Ovary (tissue), 9 donors: ENCODE data around the gene NAV1. TPM values are rescaled to one million over a fixed set of nuclear protein-coding genes. Genes with fewer than 3 reads are reported as not detected.
"Not testable (repeated sequence)": the region's sequence is repeated elsewhere in the genome, so short reads cannot be mapped to it uniquely, and the experiment has no call there.

Experiments
- DNase-seq, 5 donors: peaks; one replicate each; pipeline ENCODE4 v3.0.0-alpha.2; 2019 to 2020
- H3K27ac ChIP-seq, 2 donors: fragments of 200-600 bp; one replicate each; pipeline versions ENCODE4 v1.5.1 to v1.8.0; 2019 to 2022
- H3K27me3 ChIP-seq: fragments of 200-600 bp; one replicate; pipeline ENCODE4 v1.8.0; 2022
- H3K36me3 ChIP-seq: fragments of 200-600 bp; sonication (generic); one replicate; pipeline ENCODE4 v1.5.1; 2019
- H3K4me1 ChIP-seq: one replicate; pipeline ENCODE4 v1.8.1; 2013; ENCODE audit warnings: mild to moderate bottlenecking, moderate library complexity; ENCODE audit not compliant: insufficient read depth
- H3K4me3 ChIP-seq: fragments of 200-600 bp; sonication (generic); one replicate; pipeline ENCODE4 v1.5.1; 2017
- H3K9me3 ChIP-seq, 2 donors: fragments of 200-600 bp in 1 of 2; sonication (generic) in 1 of 2; one replicate each; pipeline versions ENCODE4 v1.5.1 to v1.8.1; 2013 to 2019; ENCODE audit warnings: mild to moderate bottlenecking in 1 of 2, moderate library complexity in 1 of 2
- EP300 ChIP-seq: sonication (generic); formaldehyde crosslinking; IDR thresholded peaks from one replicate; pipeline ENCODE4 v1.6.1; 2017; ENCODE audit warnings: antibody characterized with exemption
- POLR2A ChIP-seq: fragments of 450-650 bp; IDR thresholded peaks from one replicate; pipeline ENCODE4 v1.6.1; 2017; ENCODE audit warnings: antibody characterized with exemption, mild to moderate bottlenecking, moderate library complexity
- WGBS, 3 donors: extraction: QIAGEN DNeasy Blood & Tissue Kit in 1 of 3; methylation state at CpG; one replicate each; pipeline versions ENCODE4 v1.1.5 to v1.1.7; 2013 to 2017; 5-methylcytosine and 5-hydroxymethylcytosine counted together
- intact Hi-C, 4 donors: fragments of 100-400 bp; cut with DNase I; formaldehyde crosslinking; loops; one replicate each; pipeline versions ENCODE4 v1.11.0 to v1.15.1; 2022 to 2023
- polyA plus RNA-seq, 2 donors: library from polyadenylated mRNA; stranded (reverse); fragments of 200-250 nt in 1 of 2; fragments of 350-450 nt in 1 of 2; fragmentation: Illumina TruSeq in 1 of 2; extraction: RNeasy Lipid Tissue Mini Kit (QIAGEN cat#74804) in 1 of 2; gene quantifications; one replicate each; pipeline ENCODE4 v1.2.3, GENCODE V29; 2013 to 2014
- total RNA-seq, 7 donors: library from RNA; depleted of rRNA in 2 of 7; stranded (reverse); fragments of >200 nt in 2 of 7; fragmentation: NEBNext Ultra II Directional in 3 of 7; extraction: Animal tissue kit (Norgen Biotek cat#: 25700) in 3 of 7; gene quantifications; one replicate each; pipeline versions ENCODE4 v1.1.0 to v1.2.4, GENCODE V29; 2016 to 2023
- TF ChIP-seq, protein P1 (sequence below), 3 donors: fragments of 450-650 bp in 2 of 3; fragments of 200-600 bp in 1 of 3; IDR thresholded peaks; one replicate each; pipeline versions ENCODE4 v1.5.1 to v1.8.0; 2016 to 2022; ENCODE audit warnings: antibody characterized with exemption in 3 of 3, mild to moderate bottlenecking in 1 of 3
- donor health status: DM: no; HTN: no; CAD: no; lungs with moderate emphysema.
- donor health status: DM: no; HTN: no; CAD: no.
- donor health status: Bipolar disorder and iron deficiency.
- donor health status: DM: yes; HTN: yes; CAD: no.
- donor health status: DM: no; HTN: no; CAD: no.
- donor health status: DM: yes; HTN: yes; CAD: no.

The NAV1 gene
- total and polyA plus RNA-seq, 9 donors, result 3.4 to 19.6 (median 11.3) TPM

DNA sequence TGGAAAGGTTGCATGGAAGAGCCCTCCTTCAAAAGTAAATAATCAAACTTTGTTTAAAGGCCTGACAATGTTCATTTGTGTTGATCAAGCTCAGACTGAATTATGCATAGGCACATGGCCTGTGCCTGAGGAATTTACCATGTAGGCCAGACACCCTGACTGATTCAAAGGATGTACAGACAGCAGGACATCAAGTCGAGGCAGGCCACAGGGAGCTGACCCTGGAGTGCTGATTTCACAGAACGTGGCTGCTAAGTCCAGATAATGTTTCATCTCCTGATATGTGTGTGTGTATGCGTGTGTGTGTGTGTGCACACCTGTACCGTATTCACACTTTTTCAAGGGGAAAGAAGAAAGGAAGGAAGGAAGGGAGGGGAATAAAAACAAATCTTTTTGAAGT is 34.1 kb downstream of the NAV1 start:
- 61 to 82% (median 77%) methylated on average over 4 of the region's 4 CpGs for WGBS, 3 donors
- H3K36me3 ChIP-seq, result no peaks in the 10 kb centered on the region
- no peaks in the 10 kb centered on the region for H3K27me3 ChIP-seq
- H3K4me3 ChIP-seq, result no peak overlapping the region
- no peak for DNase-seq
- intact Hi-C loops, result no loop called here
- H3K9me3 ChIP-seq, result no peaks in the 10 kb centered on the region
- no peaks in the 10 kb centered on the region for H3K4me1 ChIP-seq
- H3K27ac ChIP-seq, result no peak overlapping the region
- TF ChIP-seq POLR2A (no peak), EP300 (no peak)
- TF ChIP-seq, protein P1, sequence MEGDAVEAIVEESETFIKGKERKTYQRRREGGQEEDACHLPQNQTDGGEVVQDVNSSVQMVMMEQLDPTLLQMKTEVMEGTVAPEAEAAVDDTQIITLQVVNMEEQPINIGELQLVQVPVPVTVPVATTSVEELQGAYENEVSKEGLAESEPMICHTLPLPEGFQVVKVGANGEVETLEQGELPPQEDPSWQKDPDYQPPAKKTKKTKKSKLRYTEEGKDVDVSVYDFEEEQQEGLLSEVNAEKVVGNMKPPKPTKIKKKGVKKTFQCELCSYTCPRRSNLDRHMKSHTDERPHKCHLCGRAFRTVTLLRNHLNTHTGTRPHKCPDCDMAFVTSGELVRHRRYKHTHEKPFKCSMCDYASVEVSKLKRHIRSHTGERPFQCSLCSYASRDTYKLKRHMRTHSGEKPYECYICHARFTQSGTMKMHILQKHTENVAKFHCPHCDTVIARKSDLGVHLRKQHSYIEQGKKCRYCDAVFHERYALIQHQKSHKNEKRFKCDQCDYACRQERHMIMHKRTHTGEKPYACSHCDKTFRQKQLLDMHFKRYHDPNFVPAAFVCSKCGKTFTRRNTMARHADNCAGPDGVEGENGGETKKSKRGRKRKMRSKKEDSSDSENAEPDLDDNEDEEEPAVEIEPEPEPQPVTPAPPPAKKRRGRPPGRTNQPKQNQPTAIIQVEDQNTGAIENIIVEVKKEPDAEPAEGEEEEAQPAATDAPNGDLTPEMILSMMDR (IDR thresholded peaks at IDR 0.05), result no peak

DNA sequence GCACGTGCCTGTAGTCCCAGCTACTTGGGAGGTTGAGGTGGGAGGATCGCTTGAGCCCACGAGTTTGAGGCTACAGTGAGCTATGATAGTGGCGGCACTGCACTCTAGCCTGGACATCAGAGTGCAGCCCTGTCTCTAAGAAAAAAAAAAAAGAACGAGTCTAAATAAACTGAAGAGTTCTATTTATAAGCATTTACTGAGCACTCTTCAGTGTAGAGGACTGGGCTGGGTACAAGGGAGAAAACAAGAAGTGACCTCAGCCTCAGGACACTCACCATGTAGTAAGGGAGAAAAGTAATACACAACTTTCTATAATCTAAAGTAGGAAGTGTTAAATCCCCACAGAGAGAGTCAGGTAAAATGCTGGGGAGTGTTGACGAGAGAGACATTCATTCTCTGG is 35.0 kb downstream of the NAV1 start:
- no peak for DNase-seq
- 73 to 82% (median 80%) methylated on average over 6 of the region's 6 CpGs for WGBS, 3 donors

DNA sequence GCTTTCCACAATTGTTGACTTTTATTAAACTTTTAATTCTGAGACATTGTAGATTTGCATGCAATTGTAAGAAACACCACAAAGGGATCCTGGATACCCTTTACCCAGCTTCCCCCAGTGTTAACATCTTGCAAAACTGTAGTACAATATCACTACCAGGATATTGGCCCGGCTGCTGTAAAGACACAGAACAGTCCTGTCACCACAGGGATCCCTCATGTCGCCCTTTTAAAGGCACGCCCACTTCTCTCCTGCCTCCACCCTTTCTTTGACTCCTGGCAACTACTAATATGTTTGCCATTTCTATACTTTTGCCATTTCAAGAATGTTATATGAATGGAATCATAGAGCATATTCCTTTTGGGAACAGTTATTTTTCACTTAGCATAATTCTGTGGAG is 37.0 kb downstream of the NAV1 start:
- Histone ChIP-seq H3K4me3 (no peak overlapping the region), H3K36me3 (no peaks in the 10 kb centered on the region), H3K9me3 (no peaks in the 10 kb centered on the region), H3K4me1 (no peaks in the 10 kb centered on the region), H3K27me3 (no peaks in the 10 kb centered on the region), H3K27ac (no peak overlapping the region)
- no peak for TF ChIP-seq POLR2A
- TF ChIP-seq EP300, result no peak
- TF ChIP-seq, protein P1 (IDR thresholded peaks at IDR 0.05), result no peak
- no peak for DNase-seq
- 85 to 88% (median 87%) methylated on average over 3 of the region's 3 CpGs for WGBS, 3 donors
- intact Hi-C loops, result no loop called here

More for the DNA sequence above, 35.0 kb downstream of the NAV1 start:
- TF ChIP-seq EP300, result no peak
- no peak for TF ChIP-seq POLR2A
- Histone ChIP-seq H3K27ac (no peak overlapping the region), H3K27me3 (no peaks in the 10 kb centered on the region), H3K4me1 (no peaks in the 10 kb centered on the region), H3K4me3 (no peak overlapping the region), H3K36me3 (no peaks in the 10 kb centered on the region), H3K9me3 (no peaks in the 10 kb centered on the region)
- intact Hi-C loops, result no loop called here

DNA sequence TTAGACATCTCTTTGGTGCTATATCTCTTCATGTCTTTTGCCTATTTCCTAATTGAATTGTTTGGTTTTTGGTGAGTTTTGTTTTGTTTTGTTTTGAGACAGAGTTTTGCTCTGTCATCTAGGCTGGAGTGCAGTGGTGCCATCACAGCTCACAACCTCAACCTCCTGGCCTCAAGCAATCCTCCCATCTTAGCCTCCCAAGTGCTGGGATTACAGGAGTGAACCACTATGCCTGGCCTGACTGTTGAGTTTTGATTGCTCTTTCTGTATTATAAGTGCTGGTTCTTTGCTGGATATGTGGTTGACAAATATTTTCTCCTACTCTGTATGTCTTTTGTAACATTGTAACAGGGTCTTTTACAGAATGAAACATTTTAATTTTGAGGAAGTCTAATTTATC is 38.0 kb downstream of the NAV1 start:
- Histone ChIP-seq H3K27me3 (no peaks in the 10 kb centered on the region), H3K27ac (no peak overlapping the region), H3K4me3 (no peak overlapping the region), H3K4me1 (no peaks in the 10 kb centered on the region), H3K36me3 (no peaks in the 10 kb centered on the region), H3K9me3 (no peaks in the 10 kb centered on the region)
- intact Hi-C loops, result no loop called here
- no peak for DNase-seq
- TF ChIP-seq EP300, result no peak
- TF ChIP-seq, protein P1 (IDR thresholded peaks at IDR 0.05), result no peak
- no peak for TF ChIP-seq POLR2A

DNA sequence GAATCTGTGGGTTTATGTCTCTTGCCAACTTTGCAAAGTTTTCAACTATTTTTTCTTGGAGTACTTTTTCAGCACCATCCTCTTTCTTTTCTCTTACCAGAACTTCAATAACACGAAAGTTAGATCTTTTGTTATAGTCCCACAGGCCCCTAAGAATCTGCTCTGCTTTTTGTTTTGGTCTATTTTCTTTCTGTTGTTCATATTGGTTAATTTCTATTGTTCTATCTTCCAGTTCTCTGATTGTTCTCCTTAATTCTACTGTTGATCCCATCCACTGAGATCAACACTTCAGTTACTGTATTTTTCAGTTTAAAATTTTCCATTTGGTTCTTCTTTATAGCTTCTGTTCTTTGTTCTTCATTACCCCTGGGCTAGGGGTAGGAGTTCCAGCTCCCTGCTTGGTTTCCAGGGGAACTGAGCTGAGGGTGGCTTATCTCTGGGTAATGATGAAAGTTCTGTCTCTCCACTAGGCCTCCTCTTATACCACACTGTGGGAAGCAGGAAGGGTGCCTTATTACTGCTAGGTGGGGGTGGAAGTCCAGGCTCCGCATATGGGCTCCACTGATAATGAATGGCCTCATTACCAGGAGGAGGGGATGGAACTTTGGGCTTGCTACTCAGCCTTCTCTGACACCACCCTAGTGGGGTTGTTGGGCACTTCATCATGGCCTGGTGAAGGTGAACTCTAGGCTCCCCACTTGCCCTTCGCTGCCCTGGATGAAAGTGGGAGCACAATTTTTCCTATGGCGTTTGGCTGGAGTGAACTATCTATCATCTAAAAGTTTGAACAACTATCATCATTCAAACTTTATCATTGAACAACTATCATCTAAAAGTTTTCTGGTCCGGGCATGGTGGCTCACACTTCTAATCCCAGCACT is 39.3 kb downstream of the NAV1 start:
- Histone ChIP-seq H3K9me3 (no peaks in the 10 kb centered on the region), H3K4me3 (no peak overlapping the region), H3K27ac (no peak overlapping the region), H3K4me1 (no peaks in the 10 kb centered on the region), H3K36me3 (no peaks in the 10 kb centered on the region), H3K27me3 (no peaks in the 10 kb centered on the region)
- intact Hi-C loops, result no loop called here
- WGBS, 3 donors, result 91 to 93% (median 91%) methylated on average over 5 of the region's 5 CpGs
- TF ChIP-seq EP300, result no peak
- TF ChIP-seq, protein P1 (IDR thresholded peaks at IDR 0.05), result no peak
- no peak for TF ChIP-seq POLR2A
- DNase-seq, result no peak

DNA sequence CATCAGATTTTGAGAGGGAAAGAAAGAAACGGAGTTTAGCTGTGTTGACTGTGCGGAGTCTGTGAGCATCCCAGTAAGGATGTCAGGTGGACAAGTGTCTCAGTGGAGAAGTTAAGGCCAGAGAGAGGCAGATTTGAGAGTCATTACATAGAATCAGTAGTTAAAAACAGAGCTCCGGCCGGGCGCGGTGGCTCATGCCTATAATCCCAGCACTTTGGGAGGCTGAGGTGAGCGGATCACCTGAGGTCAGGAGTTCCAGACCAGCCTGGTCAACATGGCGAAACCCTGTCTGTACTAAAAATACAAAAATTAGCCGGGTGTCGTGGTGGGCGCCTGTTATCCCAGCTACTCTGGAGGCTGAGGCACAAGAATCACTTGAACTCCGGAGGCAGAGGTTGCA is 42.4 kb downstream of the NAV1 start:
- H3K27ac ChIP-seq, H3K4me1 ChIP-seq, H3K9me3 ChIP-seq, DNase-seq, intact Hi-C loops, H3K4me3 ChIP-seq, H3K27me3 ChIP-seq, H3K36me3 ChIP-seq: not testable (repeated sequence)
- 94 to 96% (median 95%) methylated on average over 12 of the region's 12 CpGs for WGBS, 3 donors
